Posterior cingulate gyrus (tissue), 11 donors: ENCODE results near the gene RPL7A.
A peak's percentile ranks its signal among the peaks of the same experiment; 100 is the strongest.

Experiments
- DNase-seq, 10 donors: peaks; one replicate each; pipeline versions ENCODE4 v3.0.0 to v3.0.0-alpha.2; 2020 to 2021; ENCODE audit warnings: mixed read lengths in 3 of 10
- intact Hi-C: fragments of 100-400 bp; cut with DNase I; formaldehyde crosslinking; loops from one replicate; pipeline ENCODE4 v1.15.1; 2023

RPL7A gene

DNA sequence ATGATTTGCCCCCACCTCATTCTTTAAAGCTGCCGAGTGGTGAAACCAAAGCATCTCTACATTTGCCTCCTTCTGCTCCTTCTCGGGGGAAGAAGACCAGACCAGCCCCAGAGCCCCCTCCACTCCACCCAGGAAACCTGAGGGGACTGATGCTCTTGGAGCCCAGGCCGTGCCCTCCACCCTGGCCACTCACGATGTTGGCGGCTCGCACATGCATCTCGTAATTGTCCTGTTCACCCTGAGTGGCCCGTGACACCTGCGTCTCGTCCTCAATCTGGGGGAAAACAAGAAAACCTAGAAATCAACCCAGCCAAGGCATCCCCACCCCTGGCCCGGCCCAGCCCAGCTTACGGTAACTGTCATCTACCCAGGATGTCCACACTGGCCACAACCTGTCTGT, 3.0 kb upstream of the RPL7A start:
- DNase-seq = peak in 1 of 10 donors; percentile 79
- intact Hi-C loops = no loop called here

DNA sequence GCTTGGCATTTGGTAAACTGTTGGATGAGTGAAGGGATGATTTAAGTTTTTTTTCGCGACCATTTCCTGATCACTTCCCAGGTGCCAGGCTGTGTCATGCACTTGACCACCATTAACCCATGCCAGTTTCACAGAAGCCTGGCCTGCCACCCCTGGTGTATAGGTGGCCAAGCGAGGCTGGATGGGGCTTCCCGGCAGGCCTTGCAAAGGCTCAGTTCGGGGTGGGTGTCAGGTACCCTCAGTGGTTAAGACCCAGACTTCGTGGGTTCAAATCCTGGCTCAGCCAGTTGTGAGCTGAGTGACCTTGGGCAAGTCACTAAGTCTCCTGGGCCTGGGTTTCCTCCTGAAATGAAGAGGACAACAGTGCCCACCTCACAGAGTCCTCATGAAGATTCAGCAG, 2.4 kb upstream of the RPL7A start:
- intact Hi-C loops = no loop called here
- peak in 1 of 10 donors; percentile 58 for DNase-seq

DNA sequence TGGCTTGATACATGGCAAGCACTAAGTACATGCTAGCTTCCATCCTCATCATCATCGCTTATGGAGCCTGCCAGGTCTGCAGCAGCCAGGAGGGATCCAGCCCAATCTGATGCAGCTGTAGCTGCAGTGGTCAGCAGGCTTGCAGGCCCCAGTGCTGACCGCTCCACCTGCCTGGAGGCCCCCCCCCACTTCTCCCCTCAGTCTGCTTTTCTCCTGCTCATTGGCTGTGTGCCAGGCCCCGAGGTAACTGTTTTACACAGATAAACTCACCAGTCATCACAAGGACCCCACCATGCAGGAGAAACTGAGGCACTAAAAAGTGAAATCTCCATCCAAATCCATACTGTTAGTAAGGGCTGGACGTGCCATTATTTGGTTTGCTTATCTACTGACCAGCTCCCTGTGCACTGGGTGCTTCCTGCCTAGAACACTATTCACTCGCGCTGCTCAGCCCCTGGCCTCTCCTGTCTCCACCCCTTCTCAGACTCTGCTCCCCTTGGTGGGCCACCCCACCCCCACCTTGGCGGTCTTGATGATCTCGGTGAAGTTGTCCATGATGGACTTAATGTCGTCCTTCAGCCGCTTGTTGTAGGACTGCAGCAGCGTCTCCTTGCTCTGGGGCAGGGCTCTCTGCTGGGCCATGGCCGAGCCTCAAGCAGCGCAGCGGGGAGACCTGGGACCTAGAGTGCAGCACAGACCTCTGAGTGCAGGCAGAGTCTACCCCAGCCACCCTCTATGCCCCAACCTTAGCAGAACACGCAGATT, 1.8 kb upstream of the RPL7A start:
- peak in 1 of 10 donors; percentile 68 for DNase-seq
- intact Hi-C loops = no loop called here

DNA sequence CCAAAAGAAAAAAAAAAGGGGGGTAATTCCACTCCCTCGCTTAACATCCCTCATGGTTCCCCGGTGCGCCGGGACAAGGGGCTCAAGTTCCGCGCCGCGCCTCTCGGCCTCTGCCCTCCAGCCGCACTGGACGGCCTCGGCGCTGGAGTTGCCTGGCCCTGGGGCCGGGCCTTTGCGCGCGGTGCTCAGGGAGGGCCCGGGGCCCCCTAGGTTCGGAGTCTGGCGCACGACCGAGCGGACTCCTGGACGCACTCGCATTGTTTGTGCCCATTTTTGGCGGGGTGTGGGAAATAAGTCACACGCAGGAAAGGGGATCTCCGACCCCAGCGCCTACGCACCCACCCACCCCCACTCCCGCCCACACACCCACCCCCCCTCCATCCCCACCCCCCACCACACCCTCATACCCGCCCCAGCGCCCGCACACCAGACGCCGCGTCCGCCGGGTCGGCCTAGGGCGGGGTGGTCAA, 468 bp upstream of the RPL7A start:
- intact Hi-C loops = no loop called here
- DNase-seq = peak in 1 of 10 donors; percentile 79

DNA sequence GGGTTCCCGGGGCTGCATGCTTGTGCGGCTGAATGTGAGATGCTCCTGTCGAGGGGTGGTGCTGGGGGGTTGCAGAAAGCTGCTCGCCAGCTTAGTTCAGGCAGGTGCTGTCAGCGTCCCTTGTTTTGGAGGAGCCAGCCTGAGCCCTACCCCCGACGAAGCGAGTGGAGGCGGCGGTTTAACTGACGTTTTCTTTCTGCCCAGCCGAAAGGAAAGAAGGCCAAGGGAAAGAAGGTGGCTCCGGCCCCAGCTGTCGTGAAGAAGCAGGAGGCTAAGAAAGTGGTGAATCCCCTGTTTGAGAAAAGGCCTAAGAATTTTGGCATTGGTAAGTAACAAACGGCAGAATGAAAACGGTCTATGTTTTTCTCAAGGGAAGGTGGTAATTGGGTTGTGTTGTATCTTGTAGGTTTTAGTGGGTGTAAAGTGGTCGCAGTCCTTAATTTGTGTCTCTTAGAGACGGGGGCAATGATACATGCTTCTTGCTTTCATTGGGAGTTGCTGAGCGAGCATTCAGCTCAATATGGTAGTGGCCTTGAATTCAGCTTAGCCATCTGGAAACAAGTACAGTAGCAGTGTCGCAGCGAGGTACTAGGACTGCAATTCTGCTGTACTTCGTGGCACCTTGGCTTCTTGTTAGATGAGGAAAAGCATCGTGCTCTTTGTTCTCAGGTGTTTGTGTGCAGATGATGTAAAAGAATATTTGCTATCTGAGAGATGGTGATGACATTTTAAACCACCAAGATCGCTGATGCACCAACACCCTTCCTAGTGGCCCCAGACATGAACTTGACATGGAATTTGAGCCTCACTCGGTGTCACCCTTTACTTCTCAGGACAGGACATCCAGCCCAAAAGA, 928 bp downstream of the RPL7A start:
- peak in 2 of 10 donors; percentile 62 to 82 for DNase-seq
- intact Hi-C loops = no loop called here

DNA sequence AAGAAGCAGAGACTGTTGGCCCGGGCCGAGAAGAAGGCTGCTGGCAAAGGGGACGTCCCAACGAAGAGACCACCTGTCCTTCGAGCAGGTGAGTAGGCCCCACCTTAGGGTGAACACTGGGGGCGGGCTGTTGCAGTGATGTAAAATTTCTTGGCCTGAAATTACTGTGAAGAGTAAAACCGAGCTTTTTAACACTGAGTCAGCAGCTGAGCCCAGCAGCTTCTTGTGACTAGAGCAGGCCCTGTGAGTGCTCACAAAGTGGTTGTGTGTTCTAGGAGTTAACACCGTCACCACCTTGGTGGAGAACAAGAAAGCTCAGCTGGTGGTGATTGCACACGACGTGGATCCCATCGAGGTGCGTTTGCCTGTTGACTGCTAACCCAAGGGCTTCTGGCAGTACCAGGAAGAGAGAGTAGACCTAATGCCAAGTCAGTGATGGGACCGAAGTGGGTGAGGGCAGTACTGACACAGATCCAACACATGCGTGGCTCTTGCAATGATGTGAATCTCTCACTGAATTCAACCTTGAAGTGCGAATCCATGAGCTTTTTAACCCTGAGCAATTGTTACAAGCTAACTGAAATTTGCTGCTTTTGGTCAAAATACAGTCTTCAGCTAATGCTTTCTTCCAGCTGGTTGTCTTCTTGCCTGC, 2.1 kb downstream of the RPL7A start:
- intact Hi-C loops = loop anchor here (10.0 kb wide), 1 partner anchor 65 kb away; the partner anchor contains the start of gene REXO4

DNA sequence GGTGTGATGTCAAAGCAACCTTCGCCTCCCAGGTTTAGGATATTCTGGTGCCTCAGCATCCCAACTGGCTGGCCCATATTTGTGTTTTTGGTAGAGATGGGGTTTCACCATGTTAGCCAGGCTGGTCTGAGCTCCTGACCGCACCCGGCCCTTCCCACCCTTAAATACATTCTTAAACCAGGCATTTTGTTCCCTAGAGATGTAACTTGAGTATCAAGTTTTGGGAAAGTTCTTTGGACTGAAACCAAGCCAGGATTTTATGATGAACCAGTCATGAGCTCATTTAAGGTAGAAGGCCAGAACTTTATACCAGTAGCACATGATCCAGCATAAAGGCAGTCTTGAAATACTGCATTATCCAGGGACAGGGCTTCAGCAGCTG, 3.5 kb downstream of the RPL7A start:
- intact Hi-C loops = loop anchor here (10.0 kb wide), 1 partner anchor 63 kb away; the partner anchor contains the start of gene REXO4
- DNase-seq = peak in 1 of 10 donors; percentile 44

More for the DNA sequence above, 2.1 kb downstream of the RPL7A start:
- DNase-seq = peak in 2 of 10 donors; percentile 19 to 43

DNA sequence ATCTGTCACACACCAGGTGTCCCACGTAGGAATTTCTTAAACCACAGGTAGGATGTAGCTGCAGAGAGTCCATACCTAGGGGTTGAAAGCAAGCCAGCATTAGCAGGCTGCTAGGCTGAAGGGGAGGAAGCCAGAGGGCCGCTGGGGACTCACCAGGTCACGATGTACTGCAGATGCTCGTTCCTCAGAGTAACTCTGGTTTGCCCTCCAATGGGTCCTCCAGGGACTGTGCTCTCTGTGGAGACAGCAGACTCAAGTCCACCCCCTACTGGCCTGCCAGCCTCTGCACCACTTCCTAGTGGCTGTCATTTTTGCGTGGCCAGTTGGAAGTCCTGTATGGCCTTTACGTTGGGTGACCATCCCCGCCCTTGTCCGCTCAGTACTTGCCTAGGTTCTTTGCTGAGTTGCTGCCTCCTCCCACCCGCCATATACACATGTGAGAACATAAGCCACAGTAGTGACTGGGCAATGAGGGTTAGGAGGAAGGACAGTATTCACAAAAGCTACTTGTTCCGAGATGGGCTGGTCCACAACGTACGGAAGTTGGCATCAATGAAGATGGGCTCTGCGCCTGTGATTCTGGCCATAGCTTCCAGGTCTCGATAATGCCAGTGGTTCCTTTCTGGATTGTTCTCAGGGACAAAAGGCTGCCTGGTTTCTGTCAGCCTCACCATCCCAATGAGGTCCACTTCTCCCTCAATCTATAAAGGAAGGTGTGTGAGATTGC, 4.1 kb downstream of the RPL7A start:
- intact Hi-C loops = loop anchor here (10.0 kb wide), 1 partner anchor 63 kb away; the partner anchor contains the start of gene REXO4
- DNase-seq = peak in 3 of 10 donors; percentile 69 to 84 (median 78)

DNA sequence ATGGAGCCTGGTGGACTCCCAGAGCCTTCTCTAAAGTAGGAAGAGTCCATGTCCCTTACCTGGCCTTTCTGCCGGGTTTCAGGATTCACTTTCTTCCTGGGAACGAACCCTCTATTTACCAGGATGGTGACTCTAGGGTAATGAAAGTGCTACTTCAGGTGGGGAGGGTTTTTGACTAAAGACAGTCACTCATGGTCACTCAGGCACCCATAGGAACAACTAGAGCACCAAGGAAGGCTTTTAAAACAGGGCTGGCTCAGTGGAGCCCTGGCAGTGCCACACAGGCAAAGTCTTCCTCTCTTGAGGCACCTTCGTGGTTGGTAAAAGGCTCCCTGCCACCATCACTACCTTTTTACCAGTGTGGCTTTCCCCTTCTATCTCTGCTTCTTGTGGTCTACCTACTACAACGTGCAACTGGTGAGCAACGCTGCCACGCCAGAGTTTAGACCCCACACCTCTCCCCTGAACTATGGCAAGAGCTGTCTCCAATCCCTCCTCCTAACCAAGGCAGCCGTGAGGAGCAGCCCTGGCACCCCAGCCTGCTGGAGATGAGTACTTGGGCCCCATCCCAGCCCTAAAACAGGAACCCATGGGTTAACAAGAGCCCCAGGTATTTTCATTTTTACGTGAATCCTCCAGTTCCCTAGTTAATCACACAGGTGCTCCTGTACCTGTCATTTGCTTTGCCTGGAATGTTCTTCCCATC, 4.8 kb downstream of the RPL7A start:
- intact Hi-C loops = loop anchor here (10.0 kb wide), 1 partner anchor 62 kb away; the partner anchor contains the start of gene REXO4
- peak in 2 of 10 donors; percentile 18 to 32 for DNase-seq

DNA sequence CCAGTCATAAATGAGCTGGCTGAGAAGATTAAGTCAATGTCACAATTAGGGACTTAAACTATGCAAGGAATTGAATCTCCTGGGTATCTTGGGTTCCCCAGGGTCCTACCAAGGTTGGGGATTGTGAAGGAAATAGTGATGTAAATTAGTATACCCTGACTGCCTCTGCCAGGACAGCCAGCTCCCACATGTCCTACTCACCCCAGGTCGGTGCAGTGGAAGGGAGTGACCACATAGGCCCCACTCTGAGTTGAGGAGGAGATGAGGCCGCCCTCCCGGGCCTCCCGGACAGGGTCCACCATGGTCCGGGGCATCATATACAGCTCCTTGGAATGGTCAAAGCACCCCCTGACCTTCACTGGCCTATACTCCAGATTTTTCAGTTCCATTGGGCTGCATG, 5.5 kb downstream of the RPL7A start:
- peak in 2 of 10 donors; percentile 18 to 55 for DNase-seq

DNA sequence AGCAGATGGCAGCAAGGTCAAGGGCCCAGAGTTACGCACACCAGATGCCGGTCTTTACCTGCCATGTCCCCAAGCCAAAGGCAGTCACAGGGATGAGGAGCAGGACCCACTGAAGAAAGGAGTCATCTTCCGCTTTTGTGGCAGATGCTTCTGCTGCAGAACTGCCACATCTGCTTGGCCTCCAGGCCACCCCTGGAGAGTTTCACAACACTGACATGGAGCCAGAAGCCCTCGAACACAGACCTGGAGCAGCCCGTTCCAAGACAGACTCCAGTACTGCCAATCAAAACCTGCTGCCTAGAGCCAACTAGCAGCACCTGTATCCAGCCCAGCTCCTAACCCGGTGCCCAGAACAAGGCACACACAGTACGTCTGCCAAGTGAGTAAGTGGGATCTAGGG, 6.7 kb downstream of the RPL7A start:
- intact Hi-C loops = loop anchor here (5.0 to 10.0 kb wide), 2 partner anchors 60 to 123 kb away; partner anchors contain the start of genes REXO4 and SLC2A6
- DNase-seq = no peak

More for the DNA sequence above, 5.5 kb downstream of the RPL7A start:
- intact Hi-C loops = loop anchor here (10.0 kb wide), 1 partner anchor 61 kb away; the partner anchor contains the start of gene REXO4

DNA sequence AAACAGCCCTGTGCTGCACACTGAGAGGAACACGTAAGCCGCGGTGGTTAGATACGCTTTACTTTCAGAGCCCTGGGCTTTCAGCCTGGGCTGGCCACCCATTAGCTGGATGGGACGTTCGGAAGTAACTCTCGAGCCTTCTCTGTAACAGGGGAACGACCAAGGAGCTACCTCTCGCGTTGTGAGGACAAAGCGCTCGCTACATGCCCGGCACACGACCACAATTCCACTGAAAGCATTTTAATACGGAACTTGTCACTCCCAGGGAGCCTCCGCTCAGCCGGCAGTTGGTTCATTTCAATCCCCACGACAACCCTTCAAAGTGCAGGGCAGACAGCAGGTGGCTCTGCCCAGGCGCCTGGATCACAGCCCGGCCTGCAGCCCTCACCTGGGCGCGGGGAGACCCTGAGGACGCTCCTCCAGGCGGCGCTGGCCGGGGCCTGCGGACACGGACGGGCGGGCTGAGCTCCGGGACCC, 7.9 kb downstream of the RPL7A start:
- DNase-seq = peak in 2 of 10 donors; percentile 25 to 82
- intact Hi-C loops = loop anchor here (5.0 to 10.0 kb wide), 2 partner anchors 59 to 121 kb away; partner anchors contain the start of genes REXO4 and SLC2A6

DNA sequence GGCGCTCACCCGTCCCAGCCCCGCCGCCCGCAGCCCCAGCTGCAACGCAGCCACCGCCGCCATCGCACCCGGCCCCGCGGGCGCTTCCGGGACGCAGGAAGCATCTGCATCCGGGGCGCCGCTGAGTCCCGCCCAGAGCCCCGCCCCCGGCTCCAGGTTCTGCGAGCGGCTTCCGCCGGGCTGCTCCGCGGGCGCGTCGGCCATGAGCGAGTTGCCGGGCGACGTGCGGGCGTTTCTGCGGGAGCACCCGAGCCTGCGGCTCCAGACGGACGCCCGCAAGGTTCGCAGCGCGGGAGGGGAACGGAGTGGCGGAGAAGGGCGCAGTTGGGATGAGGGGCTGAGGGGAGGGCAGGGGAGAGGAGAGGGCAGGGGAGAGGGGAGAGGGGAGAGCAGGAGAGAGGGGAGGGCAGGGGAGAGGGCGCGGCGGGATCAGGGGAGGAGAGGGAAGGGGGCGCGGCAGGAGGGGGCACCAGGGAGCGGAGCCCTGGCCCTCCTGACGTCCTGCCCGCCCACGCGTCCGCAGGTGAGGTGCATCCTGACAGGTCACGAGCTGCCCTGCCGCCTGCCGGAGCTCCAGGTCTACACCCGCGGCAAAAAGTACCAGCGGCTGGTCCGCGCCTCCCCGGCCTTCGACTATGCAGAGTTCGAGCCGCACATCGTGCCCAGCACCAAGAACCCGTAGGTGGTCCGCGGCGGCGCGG, 8.5 kb downstream of the RPL7A start, which contains the start of the genes SURF1 and SURF2:
Gene SURF1, minus strand, starts transcription at position 97 of the 701 bp plus-strand sequence. Its CDS starts 34 bp downstream, at position 63.
Gene SURF2, plus strand, starts transcription at position 160 of the 701 bp plus-strand sequence. Its CDS starts 43 bp downstream, at position 203.
- intact Hi-C loops = loop anchor here (5.0 to 10.0 kb wide), 2 partner anchors 58 to 121 kb away; partner anchors contain the start of genes REXO4 and SLC2A6

DNA sequence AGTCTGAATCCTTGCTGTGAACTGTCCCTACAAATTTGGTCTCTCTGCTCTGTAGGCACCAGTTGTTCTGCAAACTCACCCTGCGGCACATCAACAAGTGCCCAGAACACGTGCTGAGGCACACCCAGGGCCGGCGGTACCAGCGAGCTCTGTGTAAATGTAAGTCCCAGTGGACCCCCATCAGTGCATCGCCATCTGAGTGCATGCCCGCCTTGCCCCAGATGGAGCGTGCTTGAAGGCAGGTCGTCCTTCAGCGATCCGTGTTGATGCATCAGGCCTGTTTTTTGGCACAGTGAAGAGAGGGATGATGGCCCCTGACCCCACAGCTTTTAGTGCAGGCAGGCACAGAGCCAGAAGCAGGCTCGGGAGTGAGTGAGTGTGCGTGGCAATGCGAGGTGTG, 9.6 kb downstream of the RPL7A start:
- intact Hi-C loops = loop anchor here (5.0 to 10.0 kb wide), 2 partner anchors 57 to 120 kb away; partner anchors contain the start of genes REXO4 and SLC2A6
- DNase-seq = no peak

More for the DNA sequence above, 8.5 kb downstream of the RPL7A start, which contains the start of the genes SURF1 and SURF2:
- peak; percentile 80 to 98 (median 88) for DNase-seq

DNA sequence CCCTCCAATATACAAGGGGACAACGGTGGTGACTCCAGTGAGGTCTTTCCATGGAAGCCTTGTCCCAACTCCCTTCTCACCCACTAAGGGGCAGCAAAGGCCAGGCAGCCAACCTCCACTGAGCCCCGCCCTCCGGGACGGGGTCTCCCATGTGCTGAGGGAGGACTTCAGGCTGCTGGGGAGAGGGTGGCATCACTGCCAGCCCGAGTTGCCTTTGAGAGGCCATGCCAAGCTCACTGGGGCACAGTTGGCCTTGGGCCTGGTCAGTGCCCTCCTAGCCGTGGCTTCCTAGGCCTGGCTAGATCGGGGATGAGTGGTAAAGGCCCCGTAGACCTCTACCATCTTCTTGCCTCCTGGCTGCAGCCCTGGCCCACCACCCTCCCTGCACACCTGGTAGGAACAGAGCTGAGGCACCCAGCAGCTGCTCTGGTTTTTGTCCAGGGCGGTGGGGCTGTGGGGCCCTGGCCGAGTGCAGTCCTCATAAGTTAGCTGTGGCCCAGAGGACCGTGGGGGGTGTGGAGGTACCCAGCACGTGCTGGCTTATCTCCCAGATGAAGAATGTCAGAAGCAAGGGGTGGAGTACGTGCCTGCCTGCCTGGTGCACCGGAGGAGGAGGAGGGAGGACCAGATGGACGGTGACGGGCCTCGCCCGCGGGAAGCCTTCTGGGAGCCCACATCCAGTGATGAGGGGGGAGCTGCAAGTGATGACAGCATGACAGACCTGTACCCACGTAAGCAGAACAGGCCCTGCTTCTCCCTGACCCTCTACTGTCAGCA, 11.6 kb downstream of the RPL7A start:
- peak in 1 of 10 donors; percentile 85 for DNase-seq
- intact Hi-C loops = loop anchor here (5.0 to 10.0 kb wide), 2 partner anchors 55 to 118 kb away; partner anchors contain the start of genes REXO4 and SLC2A6
